ENCODE data around the gene DGKA.

The DGKA gene

DNA sequence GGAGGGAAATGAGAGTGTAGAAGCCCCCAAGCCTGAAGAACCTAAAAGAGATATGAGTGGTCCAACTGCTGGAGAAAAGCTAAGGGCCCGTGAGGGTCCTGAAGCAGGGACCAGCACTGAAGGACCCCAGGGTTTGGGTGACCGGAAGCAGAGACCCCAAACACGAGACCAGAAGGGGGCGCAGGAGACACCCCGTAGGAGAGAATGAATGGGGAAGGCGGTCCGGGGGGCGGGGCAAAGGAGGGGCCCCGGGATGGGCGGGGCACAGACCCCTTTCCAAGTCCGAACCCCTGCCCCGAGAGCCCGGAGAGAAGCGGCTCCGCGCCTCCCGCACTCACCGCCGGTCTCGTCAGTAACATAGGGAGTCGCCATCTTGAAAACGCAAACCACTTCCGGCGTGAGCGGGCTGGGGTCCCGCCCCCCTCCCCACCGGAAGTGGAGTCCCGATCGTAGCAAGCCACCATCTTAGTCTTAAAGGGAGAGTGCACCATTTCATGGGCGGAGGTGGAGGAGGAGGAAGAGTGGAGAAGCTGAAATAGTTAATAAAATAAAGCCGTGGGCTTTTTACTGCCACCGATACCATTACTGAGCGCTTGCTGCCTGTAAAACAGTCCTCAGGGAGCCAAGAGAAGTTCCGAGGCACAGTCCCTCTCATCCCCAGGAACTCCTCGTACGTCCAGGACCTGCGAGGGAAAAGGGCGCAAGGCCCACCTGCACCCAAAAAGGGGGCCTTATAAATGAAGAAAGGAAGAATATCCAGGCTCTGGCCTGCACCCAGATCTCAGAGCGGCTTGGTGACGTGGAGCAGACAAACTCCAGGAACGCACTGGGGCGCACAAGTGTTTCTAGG lies 4.0 kb upstream of the DGKA start (continued):
- TF ChIP-seq YY2 (tag by site-specific recombination; IDR thresholded peaks at IDR 0.05) (peak; percentile 81; the same call in 1 of the 2 replicates), ZNF600 (tag by site-specific recombination; IDR thresholded peaks at IDR 0.05) (no peak), ZNF394 (tag by site-specific recombination; IDR thresholded peaks at IDR 0.05; ENCODE audit: borderline replicate concordance) (peak; percentile 76; the same call in 1 of the 2 replicates), KLF8 (tag by site-specific recombination; IDR thresholded peaks at IDR 0.05) (peak; percentile 74), ZNF248 (tag by site-specific recombination; IDR thresholded peaks at IDR 0.05) (no peak), ELK4 (IDR thresholded peaks at IDR 0.05; ENCODE audit: borderline replicate concordance, low read depth, low read length) (peak; percentile 66; the same call in 1 of the 2 replicates), ZNF560 (tag by site-specific recombination; IDR thresholded peaks at IDR 0.05; ENCODE audit: borderline replicate concordance) (no peak), KLF1 (tag by site-specific recombination; IDR thresholded peaks at IDR 0.05) (0 out of 2 replicates have a peak, but pooled peaks have one; percentile 21), ZNF658 (tag by site-specific recombination; IDR thresholded peaks at IDR 0.05) (no peak), ZNF654 (tag by site-specific recombination; IDR thresholded peaks at IDR 0.05; ENCODE audit: low read depth) (peak; percentile 26; the same call in 1 of the 2 replicates), ZNF664 (tag by site-specific recombination; IDR thresholded peaks at IDR 0.05) (no peak), ZNF391 (tag by site-specific recombination; IDR thresholded peaks at IDR 0.05; ENCODE audit: borderline replicate concordance, low read depth) (peak; percentile 66; the same call in 1 of the 2 replicates), ZNF416 (tag by site-specific recombination; IDR thresholded peaks at IDR 0.05) (no peak), EGR2 (tag by site-specific recombination; IDR thresholded peaks at IDR 0.05; ENCODE audit: low read depth) (peak; percentile 69), ZNF596 (tag by site-specific recombination; IDR thresholded peaks at IDR 0.05) (no peak), ZNF121 (tag by site-specific recombination; IDR thresholded peaks at IDR 0.05) (peak; percentile 95), HIC1 (tag by site-specific recombination; IDR thresholded peaks at IDR 0.05) (no peak), SCRT1 (tag by site-specific recombination; IDR thresholded peaks at IDR 0.05; ENCODE audit: borderline replicate concordance) (no peak), ZNF843 (tag by site-specific recombination; IDR thresholded peaks at IDR 0.05) (peak; percentile 48; the same call in 1 of the 2 replicates), ZNF133 (tag by site-specific recombination; IDR thresholded peaks at IDR 0.05) (no peak), ZFP3 (tag by site-specific recombination; IDR thresholded peaks at IDR 0.05; ENCODE audit: low read depth) (no peak), MYNN (tag by site-specific recombination; IDR thresholded peaks at IDR 0.05; ENCODE audit: borderline replicate concordance) (no peak), ZNF202 (tag by site-specific recombination; IDR thresholded peaks at IDR 0.05; ENCODE audit: borderline replicate concordance) (no peak), ZNF768 (tag by site-specific recombination; IDR thresholded peaks at IDR 0.05) (no peak), ZNF624 (tag by site-specific recombination; IDR thresholded peaks at IDR 0.05) (0 out of 2 replicates have a peak, but pooled peaks have one; percentile 17)
- TF ChIP-seq, protein P1, sequence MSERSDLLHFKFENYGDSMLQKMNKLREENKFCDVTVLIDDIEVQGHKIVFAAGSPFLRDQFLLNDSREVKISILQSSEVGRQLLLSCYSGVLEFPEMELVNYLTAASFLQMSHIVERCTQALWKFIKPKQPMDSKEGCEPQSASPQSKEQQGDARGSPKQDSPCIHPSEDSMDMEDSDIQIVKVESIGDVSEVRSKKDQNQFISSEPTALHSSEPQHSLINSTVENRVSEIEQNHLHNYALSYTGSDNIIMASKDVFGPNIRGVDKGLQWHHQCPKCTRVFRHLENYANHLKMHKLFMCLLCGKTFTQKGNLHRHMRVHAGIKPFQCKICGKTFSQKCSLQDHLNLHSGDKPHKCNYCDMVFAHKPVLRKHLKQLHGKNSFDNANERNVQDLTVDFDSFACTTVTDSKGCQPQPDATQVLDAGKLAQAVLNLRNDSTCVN (tag by site-specific recombination; optimal IDR thresholded peaks at IDR 0.05): peak; percentile 47
- TF ChIP-seq, protein P2, sequence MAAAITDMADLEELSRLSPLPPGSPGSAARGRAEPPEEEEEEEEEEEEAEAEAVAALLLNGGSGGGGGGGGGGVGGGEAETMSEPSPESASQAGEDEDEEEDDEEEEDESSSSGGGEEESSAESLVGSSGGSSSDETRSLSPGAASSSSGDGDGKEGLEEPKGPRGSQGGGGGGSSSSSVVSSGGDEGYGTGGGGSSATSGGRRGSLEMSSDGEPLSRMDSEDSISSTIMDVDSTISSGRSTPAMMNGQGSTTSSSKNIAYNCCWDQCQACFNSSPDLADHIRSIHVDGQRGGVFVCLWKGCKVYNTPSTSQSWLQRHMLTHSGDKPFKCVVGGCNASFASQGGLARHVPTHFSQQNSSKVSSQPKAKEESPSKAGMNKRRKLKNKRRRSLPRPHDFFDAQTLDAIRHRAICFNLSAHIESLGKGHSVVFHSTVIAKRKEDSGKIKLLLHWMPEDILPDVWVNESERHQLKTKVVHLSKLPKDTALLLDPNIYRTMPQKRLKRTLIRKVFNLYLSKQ (tag by site-specific recombination; IDR thresholded peaks at IDR 0.05; ENCODE audit: borderline replicate concordance): no peak
- TF ChIP-seq, protein P3, sequence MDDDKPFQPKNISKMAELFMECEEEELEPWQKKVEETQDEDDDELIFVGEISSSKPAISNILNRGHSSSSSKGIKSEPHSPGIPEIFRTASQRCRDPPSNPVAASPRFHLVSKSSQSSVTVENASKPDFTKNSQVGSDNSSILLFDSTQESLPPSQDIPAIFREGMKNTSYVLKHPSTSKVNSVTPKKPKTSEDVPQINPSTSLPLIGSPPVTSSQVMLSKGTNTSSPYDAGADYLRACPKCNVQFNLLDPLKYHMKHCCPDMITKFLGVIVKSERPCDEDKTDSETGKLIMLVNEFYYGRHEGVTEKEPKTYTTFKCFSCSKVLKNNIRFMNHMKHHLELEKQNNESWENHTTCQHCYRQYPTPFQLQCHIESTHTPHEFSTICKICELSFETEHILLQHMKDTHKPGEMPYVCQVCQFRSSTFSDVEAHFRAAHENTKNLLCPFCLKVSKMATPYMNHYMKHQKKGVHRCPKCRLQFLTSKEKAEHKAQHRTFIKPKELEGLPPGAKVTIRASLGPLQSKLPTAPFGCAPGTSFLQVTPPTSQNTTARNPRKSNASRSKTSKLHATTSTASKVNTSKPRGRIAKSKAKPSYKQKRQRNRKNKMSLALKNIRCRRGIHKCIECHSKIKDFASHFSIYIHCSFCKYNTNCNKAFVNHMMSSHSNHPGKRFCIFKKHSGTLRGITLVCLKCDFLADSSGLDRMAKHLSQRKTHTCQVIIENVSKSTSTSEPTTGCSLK (tag by site-specific recombination; IDR thresholded peaks at IDR 0.05): no peak
- TF ChIP-seq, protein P4, sequence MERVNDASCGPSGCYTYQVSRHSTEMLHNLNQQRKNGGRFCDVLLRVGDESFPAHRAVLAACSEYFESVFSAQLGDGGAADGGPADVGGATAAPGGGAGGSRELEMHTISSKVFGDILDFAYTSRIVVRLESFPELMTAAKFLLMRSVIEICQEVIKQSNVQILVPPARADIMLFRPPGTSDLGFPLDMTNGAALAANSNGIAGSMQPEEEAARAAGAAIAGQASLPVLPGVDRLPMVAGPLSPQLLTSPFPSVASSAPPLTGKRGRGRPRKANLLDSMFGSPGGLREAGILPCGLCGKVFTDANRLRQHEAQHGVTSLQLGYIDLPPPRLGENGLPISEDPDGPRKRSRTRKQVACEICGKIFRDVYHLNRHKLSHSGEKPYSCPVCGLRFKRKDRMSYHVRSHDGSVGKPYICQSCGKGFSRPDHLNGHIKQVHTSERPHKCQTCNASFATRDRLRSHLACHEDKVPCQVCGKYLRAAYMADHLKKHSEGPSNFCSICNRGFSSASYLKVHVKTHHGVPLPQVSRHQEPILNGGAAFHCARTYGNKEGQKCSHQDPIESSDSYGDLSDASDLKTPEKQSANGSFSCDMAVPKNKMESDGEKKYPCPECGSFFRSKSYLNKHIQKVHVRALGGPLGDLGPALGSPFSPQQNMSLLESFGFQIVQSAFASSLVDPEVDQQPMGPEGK (tag by site-specific recombination; IDR thresholded peaks at IDR 0.05): peak; percentile 79
